GM21515 (cell line): ENCODE data around the gene NIP7.

ENCODE experiments used
- ATAC-seq: cut with Tn5 transposase; IDR thresholded peaks from one replicate; pipeline ENCODE4 v1.9.1; 2021; ENCODE audit not compliant: unreplicated experiment

Gene NIP7

DNA sequence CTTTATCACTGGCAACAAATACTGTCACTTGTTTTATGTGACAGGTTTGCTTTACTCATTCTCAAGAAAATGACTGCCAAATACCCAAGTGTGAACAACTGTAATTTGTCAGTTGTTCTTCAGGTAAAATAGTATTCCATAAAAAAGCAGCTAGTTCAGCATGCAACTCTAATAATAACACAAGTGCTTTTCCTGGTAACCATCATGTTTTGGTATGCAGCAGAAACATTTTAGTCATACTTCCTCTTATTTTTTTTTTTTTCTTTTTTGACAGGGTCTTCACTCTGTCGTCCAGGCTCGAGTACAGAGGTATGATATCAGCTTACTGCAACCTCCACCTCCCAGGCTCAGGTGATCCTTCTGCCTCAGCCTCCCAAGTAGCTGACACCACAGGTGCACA lies 41.7 kb downstream of the NIP7 start:
- no peak for ATAC-seq

- no peak for ATAC-seq
These were observed 42.8 kb downstream of the NIP7 start for GRCh38 chr16:69382421-69382820.

DNA sequence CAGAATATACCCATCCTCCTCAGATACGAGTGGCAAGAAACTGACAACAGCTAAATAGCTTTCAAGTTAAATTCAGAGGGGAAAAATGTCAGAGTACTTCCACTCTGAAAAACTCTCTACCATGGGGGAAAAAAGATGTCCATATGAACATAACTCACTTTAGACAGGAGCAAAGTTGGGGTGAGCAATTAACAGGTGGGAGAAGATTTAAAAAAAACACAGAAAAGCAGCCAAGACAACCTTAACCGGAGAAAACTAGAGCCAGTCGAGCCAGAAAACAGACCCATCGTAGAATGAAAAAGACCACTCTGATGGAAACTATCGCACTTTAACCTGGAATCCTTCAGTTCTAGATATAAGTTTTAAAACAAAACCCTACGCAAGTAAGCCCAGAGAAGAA lies 45.4 kb downstream of the NIP7 start:
- no peak for ATAC-seq

DNA sequence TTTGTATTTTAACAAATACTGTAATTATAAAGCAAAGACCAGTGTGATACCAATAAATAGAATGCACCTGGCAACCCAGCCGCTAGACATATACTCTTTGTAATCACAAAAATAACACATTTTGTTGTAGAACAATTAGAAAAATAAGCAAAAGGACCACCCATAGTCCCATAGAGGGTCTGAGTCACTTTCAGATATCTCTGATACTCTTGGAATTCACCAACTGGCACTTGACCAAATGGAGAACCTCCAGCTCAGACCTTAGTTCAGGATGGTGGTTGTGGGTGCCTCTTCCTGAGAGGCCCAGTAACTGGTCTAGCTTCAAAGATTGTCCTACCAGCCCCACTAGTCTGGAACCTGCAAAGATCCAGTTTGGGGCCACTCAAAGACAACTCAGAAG lies 47.0 kb downstream of the NIP7 start:
- no peak for ATAC-seq
